Head of caudate nucleus (tissue), 42 donors: Measurements from ENCODE around the gene PMS2.
"Not testable (repeated sequence)": the region's sequence is repeated elsewhere in the genome, so short reads cannot be mapped to it uniquely, and the experiment has no call there.

ENCODE experiments used
- DNase-seq, 42 donors: peaks; one replicate each; pipeline versions ENCODE4 v3.0.0 to v3.0.0-alpha.2; 2020 to 2021; ENCODE audit warnings: mixed read lengths in 7 of 42
- intact Hi-C: fragments of 100-400 bp; cut with DNase I; formaldehyde crosslinking; loops from one replicate; pipeline ENCODE4 v1.15.0; 2022

Gene PMS2, protein sequence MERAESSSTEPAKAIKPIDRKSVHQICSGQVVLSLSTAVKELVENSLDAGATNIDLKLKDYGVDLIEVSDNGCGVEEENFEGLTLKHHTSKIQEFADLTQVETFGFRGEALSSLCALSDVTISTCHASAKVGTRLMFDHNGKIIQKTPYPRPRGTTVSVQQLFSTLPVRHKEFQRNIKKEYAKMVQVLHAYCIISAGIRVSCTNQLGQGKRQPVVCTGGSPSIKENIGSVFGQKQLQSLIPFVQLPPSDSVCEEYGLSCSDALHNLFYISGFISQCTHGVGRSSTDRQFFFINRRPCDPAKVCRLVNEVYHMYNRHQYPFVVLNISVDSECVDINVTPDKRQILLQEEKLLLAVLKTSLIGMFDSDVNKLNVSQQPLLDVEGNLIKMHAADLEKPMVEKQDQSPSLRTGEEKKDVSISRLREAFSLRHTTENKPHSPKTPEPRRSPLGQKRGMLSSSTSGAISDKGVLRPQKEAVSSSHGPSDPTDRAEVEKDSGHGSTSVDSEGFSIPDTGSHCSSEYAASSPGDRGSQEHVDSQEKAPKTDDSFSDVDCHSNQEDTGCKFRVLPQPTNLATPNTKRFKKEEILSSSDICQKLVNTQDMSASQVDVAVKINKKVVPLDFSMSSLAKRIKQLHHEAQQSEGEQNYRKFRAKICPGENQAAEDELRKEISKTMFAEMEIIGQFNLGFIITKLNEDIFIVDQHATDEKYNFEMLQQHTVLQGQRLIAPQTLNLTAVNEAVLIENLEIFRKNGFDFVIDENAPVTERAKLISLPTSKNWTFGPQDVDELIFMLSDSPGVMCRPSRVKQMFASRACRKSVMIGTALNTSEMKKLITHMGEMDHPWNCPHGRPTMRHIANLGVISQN

DNA sequence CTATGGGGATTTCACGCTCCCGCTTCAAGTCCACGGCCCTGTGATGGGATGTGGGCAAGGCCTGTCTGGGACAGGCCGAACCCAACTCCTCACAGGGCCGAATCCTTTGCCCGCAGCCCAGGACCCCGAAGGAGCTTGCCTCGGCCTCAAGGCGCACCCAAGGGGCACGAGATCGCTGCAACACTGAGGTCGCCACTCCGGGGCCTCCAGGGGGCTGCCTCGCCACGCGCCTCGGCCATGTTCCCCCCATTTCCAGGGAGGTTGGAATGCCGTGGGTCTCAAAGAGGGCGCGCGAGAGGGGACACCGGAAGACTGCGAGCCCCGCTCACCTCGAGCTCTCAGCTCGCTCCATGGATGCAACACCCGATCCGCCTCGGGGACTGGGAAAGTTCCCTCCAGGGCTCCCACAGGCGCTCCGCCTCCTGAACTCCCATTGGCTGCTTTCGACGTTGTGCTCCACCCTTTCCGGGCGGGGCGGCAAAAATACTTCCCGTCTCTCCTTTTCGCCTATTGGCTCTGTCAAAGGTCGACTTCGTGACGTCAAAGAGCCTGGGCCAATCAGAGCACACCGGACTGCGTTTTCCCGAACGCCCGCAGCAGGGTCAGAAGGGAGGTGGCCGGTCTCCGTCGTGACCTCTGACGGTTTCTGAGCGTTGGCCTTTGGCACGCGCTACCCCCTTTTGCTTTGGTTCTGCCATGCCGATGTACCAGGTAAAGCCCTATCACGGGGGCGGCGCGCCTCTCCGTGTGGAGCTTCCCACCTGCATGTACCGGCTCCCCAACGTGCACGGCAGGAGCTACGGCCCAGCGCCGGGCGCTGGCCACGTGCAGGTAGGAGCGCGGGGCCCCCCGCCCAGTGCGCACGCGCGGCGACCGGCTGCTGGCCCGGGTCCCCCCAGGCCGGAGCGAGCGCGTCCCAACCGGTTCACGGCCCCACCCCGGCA lies at the start of gene PMS2, which contains the start of gene AIMP2:
TSS of gene PMS2 (minus strand) at position 382 of the 944 bp plus-strand sequence. CDS start at position 352, 30 bp downstream.
TSS of gene AIMP2 (plus strand) at position 605 of the 944 bp plus-strand sequence. CDS start at position 697, 92 bp downstream.
- intact Hi-C loops = no loop called here

DNA sequence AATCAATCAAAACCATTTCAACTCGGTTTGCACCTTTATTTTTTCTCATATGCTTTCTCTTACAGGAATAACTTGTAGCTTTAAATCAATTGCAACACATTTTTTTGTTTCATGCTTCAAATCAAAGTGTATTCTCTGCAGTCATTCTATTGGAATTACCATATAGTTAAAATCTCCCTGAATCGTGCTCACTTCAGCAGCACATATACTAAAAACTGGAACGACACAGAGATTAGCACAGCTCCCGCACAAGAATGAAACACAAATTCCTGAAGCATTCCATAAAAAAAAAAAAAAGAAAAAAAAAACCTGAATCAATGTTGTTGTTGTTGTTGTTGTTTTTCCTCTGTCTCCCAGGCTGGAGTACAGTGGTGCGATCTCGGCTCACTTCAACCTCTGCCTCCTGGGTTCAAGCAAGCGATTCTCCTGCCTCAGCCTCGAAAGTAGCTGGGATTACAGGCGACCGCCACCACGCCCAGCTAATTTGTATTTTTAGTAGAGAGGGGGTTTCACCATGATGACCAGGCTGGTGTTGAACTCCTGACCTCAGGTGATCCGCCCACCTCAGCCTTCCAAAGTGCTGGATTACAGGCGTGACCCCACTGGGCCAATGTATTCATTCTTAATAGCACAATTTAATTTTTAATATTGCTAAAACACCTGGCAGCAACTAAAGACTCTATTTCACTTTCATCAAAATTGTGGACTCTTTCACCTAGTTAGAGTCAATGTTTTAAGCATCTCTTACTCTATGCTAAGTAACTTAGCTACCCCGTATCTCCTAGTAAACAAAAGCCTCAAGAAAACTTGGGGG lies 48.7 kb upstream of the PMS2 start:
- intact Hi-C loops = no loop called here
- no peak for DNase-seq

More for the DNA sequence above, at the start of gene PMS2, which contains the start of gene AIMP2:
- DNase-seq = peak; percentile 97 to 100 (median 99)

DNA sequence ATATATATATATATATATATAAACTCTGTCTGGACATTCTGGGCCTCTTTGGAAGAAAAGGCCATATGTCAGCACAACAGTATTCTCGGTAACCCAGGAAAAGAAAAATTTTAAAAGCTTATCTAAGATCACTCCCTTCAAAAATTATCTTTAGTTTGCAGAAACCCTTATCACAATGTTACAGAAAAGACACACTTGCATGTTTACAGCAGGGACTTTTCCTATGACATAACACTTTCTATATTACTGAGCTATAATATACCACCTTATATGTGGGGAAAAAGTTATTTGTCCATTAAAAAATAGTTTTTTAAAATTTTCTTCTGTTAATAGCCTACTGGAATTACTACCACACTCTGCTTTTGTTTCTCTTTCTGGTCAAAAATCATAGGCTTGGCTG lies 47.8 kb upstream of the PMS2 start:
- DNase-seq = no peak

DNA sequence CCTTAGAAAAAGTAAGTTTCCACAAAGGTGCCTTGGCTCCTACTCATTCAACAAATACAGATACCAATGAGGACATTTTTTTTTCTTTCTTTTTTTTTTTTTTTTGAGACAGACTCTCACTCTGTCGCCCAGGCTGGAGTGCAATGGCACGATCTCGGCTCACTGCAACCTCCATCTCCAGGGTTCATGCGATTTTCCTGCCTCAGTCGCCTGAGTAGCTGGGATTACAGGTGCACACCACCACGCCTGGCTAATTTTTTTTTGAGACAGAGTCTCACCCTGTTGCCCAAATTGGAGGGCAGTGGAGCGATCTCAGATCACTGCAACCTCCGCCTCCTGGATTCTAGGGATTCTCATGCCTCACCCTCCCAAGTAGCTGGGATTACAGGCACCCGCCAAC lies 42.3 kb upstream of the PMS2 start:
- intact Hi-C loops, DNase-seq: not testable (repeated sequence)

More for the DNA sequence above, 47.8 kb upstream of the PMS2 start:
- intact Hi-C loops = no loop called here

DNA sequence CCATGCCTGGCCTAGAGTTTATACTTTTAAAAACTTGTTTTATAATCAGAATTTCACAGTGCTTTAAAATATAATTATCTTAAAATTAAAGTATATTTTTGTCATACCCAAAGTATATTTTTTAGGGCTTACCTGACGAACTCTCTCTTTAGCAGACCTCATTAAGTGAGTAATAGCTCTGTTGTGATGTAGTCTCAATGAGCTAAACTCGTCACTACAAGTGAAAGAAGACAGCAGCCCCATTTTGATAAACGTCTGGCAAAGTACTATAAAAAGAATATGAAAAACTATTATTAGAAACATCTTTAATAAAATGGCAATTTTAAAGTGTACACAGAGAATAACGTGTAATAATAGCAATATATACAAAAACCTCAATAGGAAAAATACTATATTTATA lies 40.9 kb upstream of the PMS2 start:
- intact Hi-C loops = no loop called here
- DNase-seq = no peak

DNA sequence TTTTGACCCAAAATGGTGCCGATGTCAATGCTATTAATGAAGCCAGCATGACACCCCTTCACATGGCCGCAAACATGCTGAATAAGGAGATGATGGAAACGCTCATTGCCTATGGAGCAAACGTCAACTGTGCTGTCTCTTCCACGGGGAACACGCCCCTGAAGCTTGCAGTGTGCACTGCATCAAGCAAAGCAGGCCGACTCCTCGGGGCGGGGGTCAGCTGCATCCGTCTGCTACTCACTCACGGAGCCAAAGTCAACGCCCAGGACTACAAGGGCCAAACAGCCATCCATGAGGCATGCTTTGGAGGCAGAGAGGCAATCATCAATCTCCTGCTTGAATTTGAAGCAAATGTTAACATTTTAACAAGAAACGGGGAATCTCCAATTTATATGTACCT lies 26.8 kb upstream of the PMS2 start:
- no peak for DNase-seq
- intact Hi-C loops = no loop called here

DNA sequence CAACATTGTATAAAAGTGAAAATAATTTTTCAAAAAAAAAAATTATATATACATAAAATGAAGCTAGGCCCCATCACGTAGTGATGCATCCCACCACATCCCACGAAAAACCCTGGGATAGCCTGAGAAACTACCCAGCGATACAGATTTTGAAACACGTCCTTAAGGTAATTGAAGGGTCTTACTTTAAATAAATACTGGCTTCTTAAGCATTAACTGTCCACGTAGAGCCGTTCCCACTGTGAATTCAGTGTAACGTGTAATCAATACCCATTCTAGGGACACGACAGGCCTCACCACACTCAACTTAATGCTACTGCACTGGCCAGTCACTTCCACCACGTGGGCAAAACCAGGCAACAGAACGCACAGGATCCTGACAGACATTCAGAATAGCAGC lies 26.3 kb upstream of the PMS2 start:
- intact Hi-C loops = no loop called here
- DNase-seq = no peak

DNA sequence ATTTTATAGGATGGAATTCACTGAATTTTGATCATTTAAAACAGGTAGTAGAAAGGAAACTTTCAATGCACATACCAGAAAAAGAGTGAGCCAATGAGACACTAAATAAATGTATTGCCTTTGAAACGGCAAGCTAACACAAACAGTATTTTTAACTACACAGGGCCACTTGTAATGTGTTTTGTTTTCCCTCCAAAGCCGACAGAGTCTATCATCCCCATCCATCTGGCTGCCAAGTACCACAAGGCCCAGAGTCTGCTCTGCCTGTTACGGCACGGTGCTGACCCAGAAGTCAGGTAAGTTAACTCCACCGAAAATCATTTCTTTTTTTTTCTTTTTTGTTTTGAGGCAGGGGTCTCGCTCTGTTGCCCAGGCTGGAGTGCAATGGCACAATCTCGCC lies 23.8 kb upstream of the PMS2 start:
- DNase-seq = no peak
- intact Hi-C loops = no loop called here

DNA sequence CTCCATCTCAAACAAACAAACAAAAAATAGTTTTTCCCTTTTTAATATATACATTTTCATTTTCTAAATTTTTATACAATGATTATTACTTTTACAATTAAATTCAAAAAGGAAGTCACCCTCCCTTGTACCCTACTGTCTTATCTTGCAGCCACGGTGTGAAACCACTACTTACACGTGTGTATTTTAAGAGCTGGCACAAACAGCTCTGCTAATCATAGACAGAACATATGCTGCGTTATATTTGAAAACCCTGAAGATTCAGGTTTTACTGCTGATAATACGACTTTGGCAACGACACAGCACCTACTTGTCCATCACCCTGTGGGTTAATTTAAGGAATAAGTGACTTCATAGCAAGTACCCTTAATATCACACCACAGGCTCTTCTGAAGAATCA lies 23.3 kb upstream of the PMS2 start:
- DNase-seq = no peak
- intact Hi-C loops = no loop called here

DNA sequence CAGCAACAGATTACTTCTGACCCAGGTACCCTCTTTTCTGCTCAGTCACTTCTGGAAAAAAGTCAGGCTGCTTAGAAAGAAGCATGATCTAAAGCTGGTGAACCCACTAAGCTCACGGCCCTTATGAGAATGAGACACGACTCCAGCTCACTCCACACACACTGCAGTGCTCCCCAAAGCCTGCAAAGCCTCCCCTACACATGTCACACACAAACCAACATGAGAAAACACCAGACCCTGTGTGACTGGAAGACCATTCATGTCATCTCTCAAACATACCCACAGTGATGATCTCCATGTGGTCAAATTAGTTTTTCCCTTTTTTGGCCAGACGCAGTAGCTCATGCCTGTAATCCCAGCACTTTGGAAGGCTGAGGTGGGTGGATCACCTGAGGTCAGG lies 22.7 kb upstream of the PMS2 start:
- intact Hi-C loops = no loop called here
- DNase-seq = no peak

DNA sequence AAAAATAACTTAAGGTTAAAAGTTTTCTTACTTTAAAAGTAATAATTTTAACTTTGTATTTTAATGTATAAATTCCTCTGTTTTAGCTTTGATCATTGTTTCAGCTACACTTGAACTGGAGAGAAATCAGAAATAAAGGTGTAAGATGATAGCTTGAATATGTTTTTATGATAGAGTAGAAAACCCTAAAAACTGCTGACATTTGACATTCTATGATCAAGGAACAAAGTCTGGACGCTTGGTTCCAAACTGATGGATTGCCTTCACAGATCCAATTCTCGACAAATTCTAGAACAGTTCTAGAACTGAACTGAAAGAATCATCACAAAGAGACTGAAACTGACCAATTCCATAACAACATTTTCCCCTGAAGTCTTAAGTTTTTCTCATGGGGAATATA lies 22.1 kb upstream of the PMS2 start, which contains the start of gene ANKRD61:
TSS of gene ANKRD61 (plus strand) at position 389 of the 400 bp plus-strand sequence. CDS start at position 389, 0 bp downstream.
- intact Hi-C loops = no loop called here
- DNase-seq = no peak

DNA sequence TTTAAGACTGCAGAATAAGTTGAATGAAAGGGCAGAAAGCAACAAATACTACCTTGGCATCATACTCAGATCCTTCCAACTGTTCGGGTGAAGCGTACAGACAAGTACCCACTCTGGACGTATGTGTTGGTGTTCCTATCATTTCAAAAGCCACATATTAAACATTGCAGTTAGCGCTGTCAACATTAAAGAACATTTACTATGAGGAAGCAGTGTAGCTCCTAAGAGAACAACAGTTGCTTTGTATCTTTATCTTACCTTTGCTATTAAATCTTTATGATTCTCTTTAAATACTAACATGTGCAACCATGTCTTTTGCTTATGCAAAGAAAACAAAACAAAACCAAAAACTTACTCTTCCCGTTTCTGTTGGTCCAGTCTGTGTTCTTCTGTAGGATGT lies 19.7 kb upstream of the PMS2 start:
- intact Hi-C loops = no loop called here

DNA sequence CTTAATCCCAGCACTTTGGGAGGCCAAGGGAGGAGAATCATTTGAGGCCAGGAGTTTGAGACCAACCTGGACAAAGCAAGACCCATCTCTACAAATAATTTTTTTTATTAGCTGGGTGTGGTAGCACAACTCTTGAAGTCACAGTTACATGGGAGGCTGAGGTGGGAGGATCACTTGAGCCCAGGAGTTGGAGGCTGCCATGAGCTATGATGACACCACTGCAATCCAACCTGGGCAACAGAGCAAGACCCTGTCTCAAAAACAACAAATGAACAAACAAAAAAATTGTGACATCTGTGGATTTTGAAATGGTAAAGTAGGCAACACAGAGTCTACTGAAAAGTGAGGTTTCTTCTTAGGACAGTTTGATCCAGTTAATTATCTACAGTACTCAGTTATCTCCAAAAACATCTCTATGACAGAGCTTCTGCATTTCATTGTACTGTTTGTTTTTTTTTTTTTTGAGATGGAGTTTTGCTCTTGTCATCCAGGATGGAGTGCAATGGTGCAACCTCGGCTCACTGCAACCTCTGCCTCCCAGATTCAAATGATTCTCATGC lies 19.0 kb upstream of the PMS2 start:
- no peak for DNase-seq

More for the DNA sequence above, 19.7 kb upstream of the PMS2 start:
- DNase-seq = no peak

DNA sequence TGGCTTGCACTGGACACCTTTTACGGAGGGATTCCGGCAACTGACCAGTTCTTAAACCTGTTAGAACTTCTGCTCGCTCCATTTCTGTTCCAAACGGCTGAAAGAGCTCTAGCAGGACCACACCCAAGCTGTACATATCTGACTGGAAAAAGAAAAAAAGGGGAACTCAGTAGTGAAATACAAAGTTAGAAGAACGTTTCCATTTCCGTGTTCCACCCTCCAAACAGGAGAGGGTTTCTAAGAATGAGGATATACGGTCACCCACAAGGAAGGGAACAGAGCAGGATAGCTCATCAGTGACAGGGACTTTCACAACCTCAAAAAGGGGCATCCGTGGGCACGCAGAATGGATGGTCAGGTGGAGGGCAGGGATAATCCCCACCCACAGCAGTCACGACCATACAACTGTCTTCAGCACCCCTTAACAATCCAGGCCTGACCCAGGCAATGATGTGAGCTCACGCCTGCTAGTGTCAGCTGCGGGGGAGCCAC lies 18.0 kb upstream of the PMS2 start:
- intact Hi-C loops = no loop called here
- peak in 1 of 42 donors; percentile 20 for DNase-seq

More for the DNA sequence above, 19.0 kb upstream of the PMS2 start:
- intact Hi-C loops = no loop called here

DNA sequence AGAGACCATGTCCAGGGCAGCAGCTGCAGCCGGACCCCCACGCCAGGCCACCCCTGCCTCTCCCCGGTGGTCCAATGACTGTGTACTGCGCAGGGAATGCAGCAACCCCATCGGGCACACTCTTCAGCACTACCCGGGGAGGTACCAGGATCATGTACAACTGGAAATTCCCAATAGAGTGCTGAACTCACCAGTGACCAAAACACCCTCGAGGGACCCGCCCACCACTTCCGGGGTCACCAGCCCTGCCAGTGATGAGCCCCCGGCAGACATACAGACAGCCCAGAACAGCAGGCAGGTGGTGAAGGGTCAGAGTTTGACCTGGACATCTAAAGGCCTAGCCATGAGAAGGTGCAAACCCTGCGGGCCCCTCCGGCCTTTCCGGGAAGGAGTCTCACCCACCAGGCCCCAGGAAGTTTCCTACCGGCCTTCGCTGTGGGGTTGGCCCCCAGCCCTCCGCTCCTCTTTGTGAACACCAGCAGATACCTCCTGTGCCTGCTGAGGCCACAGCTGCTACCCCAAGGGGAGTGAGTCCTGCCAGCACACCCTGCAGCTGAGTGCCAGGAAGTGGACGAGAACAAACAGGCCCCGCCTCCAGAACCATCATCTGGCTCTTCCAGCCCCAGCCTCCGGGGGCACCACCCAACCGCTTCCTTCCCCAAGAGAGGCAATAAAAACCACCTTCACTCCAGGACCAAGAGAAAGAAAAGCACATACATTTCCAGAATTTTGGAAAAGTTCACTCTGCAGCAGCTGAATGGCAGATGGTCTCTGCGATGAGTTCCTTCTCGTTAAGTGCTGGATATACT lies 17.4 kb upstream of the PMS2 start:
- peak in 34 of 42 donors; percentile 9 to 61 (median 36) for DNase-seq
- intact Hi-C loops = no loop called here

DNA sequence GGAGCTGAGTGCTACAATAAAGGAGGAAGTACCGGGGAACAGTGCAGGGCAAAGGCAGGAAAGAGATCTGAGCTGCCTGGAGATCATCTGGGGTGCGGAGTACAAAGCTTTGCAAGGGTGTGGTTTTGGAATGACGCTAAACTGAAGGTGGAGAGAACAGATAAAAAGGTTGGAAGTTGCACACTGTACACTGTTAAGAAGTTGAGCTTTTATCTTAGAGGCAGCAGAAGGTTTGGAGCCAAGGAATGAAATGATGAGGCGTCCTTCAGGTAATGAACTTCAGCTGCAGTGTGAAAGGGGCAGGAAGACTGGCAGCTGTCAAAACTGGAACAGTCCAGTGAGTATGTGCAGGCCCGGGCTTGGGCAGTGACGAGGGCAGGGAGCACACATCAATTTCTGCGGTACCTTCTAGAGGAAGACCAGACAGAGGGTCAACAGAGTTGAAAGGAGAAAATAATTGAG lies 15.2 kb upstream of the PMS2 start:
- intact Hi-C loops = no loop called here
- no peak for DNase-seq
